HCT116 (cell line): ENCODE measurements around the gene SERPINB4. TPM values are rescaled to one million over a fixed set of nuclear protein-coding genes. Genes with fewer than 3 reads are reported as not detected.

Experiments
- ATAC-seq: fragments of 200-7000 bp; cut with Tn5 transposase; 2 replicates; pipeline ENCODE4 v1.9.1; 2020; ENCODE audit warnings: mild to moderate bottlenecking, moderate library complexity
- BruUV-seq: library from RNA; stranded (reverse); fragments of 400-500 nt; replicated peaks from 2 replicates; lab custom pipeline; 2021; lab: Mats Ljungman, UMichigan
- CTCF ChIA-PET: fragments of 300-600 bp; sonication (Branson Sonifier 250); formaldehyde crosslinking; loops from one replicate; lab custom pipeline; 2021; ENCODE audit warnings: antibody characterized with exemption; lab: Charles Lee
- POLR2A ChIA-PET: fragments of 300-600, 350-600 bp; sonication (Branson Sonifier 250); formaldehyde crosslinking; loops from one replicate; lab custom pipeline; 2021; ENCODE audit warnings: antibody characterized with exemption; lab: Charles Lee
- RAD21 ChIA-PET, 2 experiments: fragments of 300-600 bp; sonication (Branson Sonifier 250); formaldehyde crosslinking; loops; one replicate each; lab custom pipeline; 2023; ENCODE audit warnings: low total read pairs in 2 of 2; ENCODE audit not compliant: uncharacterized antibody in 2 of 2, unreplicated experiment in 2 of 2, low non-redundant PET in 1 of 2; lab: Charles Lee
- DNase-seq: peaks from one replicate; pipeline ENCODE4 v3.0.0-alpha.2; 2010; ENCODE audit warnings: low read depth, low spot score
- H2AFZ ChIP-seq: fragments of 200-600 bp; shearing (Covaris generic), sonication (generic); 2 replicates; pipeline ENCODE4 v1.6.1; 2017; ENCODE audit warnings: low read depth, mixed run types, mixed read lengths, antibody characterized with exemption, low read length; ENCODE audit not compliant: poor library complexity, severe bottlenecking
- H3K27ac ChIP-seq: 2 replicates; pipeline ENCODE4 v1.5.1; 2012; ENCODE audit warnings: low read depth, low read length
- H3K27me3 ChIP-seq: fragments of 200-600 bp; sonication (generic); 2 replicates; pipeline ENCODE4 v1.6.1; 2016; ENCODE audit warnings: mixed run types, low read length, mixed read lengths; ENCODE audit not compliant: insufficient read depth
- H3K36me3 ChIP-seq, 2 experiments: fragments of 200-500 bp in 1 of 2; fragments of 200-600 bp in 1 of 2; sonication (Bioruptor generic) in 1 of 2; sonication (generic) in 1 of 2; 2 replicates each; pipeline versions ENCODE4 v1.5.1 to v1.6.1; 2014 to 2016; ENCODE audit warnings: low read length in 2 of 2, inconsistent platforms in 1 of 2, mixed read lengths in 1 of 2, mixed run types in 1 of 2; ENCODE audit not compliant: insufficient read depth in 2 of 2, control insufficient read depth in 1 of 2
- H3K4me1 ChIP-seq, 2 experiments: fragments of 200-600 bp in 1 of 2; sonication (generic) in 1 of 2; 2 replicates each; pipeline versions ENCODE4 v1.5.1 to v1.6.1; 2012 to 2017; ENCODE audit warnings: low read length in 2 of 2, inconsistent platforms in 1 of 2, mild to moderate bottlenecking in 1 of 2, mixed read lengths in 1 of 2, mixed run types in 1 of 2, moderate library complexity in 1 of 2; ENCODE audit not compliant: insufficient read depth in 2 of 2, control insufficient read depth in 1 of 2
- H3K4me2 ChIP-seq: fragments of 200-600 bp; sonication (generic); 2 replicates; pipeline ENCODE4 v1.6.1; 2017; ENCODE audit warnings: mixed run types, low read length, mixed read lengths
- H3K4me3 ChIP-seq, 2 experiments: fragments of 200-600 bp in 1 of 2; sonication (generic) in 1 of 2; replicated peaks in 1 of 2; 2 replicates each; pipeline ENCODE4 v1.5.1; 2011 to 2016; ENCODE audit warnings: low read length in 2 of 2, control low read depth in 1 of 2, low read depth in 1 of 2, mild to moderate bottlenecking in 1 of 2, mixed read lengths in 1 of 2, mixed run types in 1 of 2
- H3K79me2 ChIP-seq: fragments of 200-600 bp; sonication (generic); 2 replicates; pipeline ENCODE4 v1.6.1; 2017; ENCODE audit warnings: mild to moderate bottlenecking, mixed run types, low read length, moderate library complexity, mixed read lengths; ENCODE audit not compliant: insufficient read depth
- H3K9ac ChIP-seq: fragments of 200-600 bp; sonication (generic); 2 replicates; pipeline ENCODE4 v1.6.1; 2016; ENCODE audit warnings: low read length, mixed read lengths
- H3K9me2 ChIP-seq: fragments of 200-600 bp; sonication (generic), shearing (Covaris generic); 2 replicates; pipeline ENCODE4 v1.6.1; 2017; ENCODE audit warnings: mixed run types, mild to moderate bottlenecking, moderate library complexity; ENCODE audit not compliant: insufficient read depth
- H3K9me3 ChIP-seq, 2 experiments: fragments of 200-500 bp in 1 of 2; fragments of 200-600 bp in 1 of 2; sonication (Bioruptor generic) in 1 of 2; sonication (generic) in 1 of 2; 2 replicates each; pipeline ENCODE4 v1.6.1; 2014 to 2017; ENCODE audit warnings: low read length in 2 of 2, mixed read lengths in 2 of 2, inconsistent platforms in 1 of 2, low read depth in 1 of 2, mild to moderate bottlenecking in 1 of 2, mixed run types in 1 of 2, moderate library complexity in 1 of 2; ENCODE audit not compliant: control insufficient read depth in 1 of 2, insufficient read depth in 1 of 2
- H4K20me1 ChIP-seq: fragments of 200-600 bp; sonication (generic), shearing (Covaris generic); 2 replicates; pipeline ENCODE4 v1.6.1; 2017; ENCODE audit warnings: mixed run types, mild to moderate bottlenecking, moderate library complexity; ENCODE audit not compliant: insufficient read depth
- CEBPB ChIP-seq: IDR thresholded peaks from 2 replicates; pipeline ENCODE4 v1.6.1; 2012; ENCODE audit warnings: low read depth
- ELF1 ChIP-seq: IDR thresholded peaks from 2 replicates; pipeline ENCODE4 v1.6.1; 2012; ENCODE audit warnings: low read depth, borderline replicate concordance
- FOSL1 ChIP-seq: IDR thresholded peaks from 2 replicates; pipeline ENCODE4 v1.6.1; 2012; ENCODE audit warnings: low read depth
- JUND ChIP-seq: IDR thresholded peaks from 2 replicates; pipeline ENCODE4 v1.6.1; 2012
- POLR2A ChIP-seq: IDR thresholded peaks from 2 replicates; pipeline ENCODE4 v1.7.0; 2011; ENCODE audit warnings: borderline replicate concordance; ENCODE audit not compliant: insufficient read depth, insufficient read length; ENCODE audit errors: extremely low read depth
- RAD21 ChIP-seq: IDR thresholded peaks from 2 replicates; pipeline ENCODE4 v1.6.1; 2012; ENCODE audit warnings: low read depth, mild to moderate bottlenecking
- REST ChIP-seq: IDR thresholded peaks from 2 replicates; pipeline ENCODE4 v1.6.1; 2012; ENCODE audit warnings: low read depth
- SP1 ChIP-seq: IDR thresholded peaks from 2 replicates; pipeline ENCODE4 v1.6.1; 2012; ENCODE audit warnings: low read depth
- ZNF274 ChIP-seq: fragments of 200-500 bp; sonication (Bioruptor generic); IDR thresholded peaks from 2 replicates; pipeline ENCODE4 v1.6.1; 2014; ENCODE audit warnings: mild to moderate bottlenecking, low read depth, low read length, inconsistent platforms
- intact Hi-C: fragments of 100-400 bp; cut with micrococcal nuclease; formaldehyde crosslinking; loops from 2 replicates; pipeline ENCODE4 v1.10.0; 2022
- total RNA-seq: library from RNA; stranded (reverse); gene quantifications from one replicate; pipeline ENCODE4 v1.2.1, GENCODE V29; 2021; ENCODE audit not compliant: unreplicated experiment

The SERPINB4 gene
- total RNA-seq, 1 experiment from 2014 or later, result not detected

- Histone ChIP-seq H2AFZ (no peak overlapping the region), H3K27ac (no peak overlapping the region), H3K4me3 (no peak overlapping the region), H3K4me2 (no peak overlapping the region), H3K9ac (no peak overlapping the region), H4K20me1 (no peaks in the 10 kb centered on the region), H3K9me2 (no peaks in the 10 kb centered on the region), H3K27me3 (no peaks in the 10 kb centered on the region), H3K4me1 (no peaks in the 10 kb centered on the region), H3K9me3 (no peaks in the 10 kb centered on the region), H3K79me2 (no peaks in the 10 kb centered on the region), H3K36me3 (no peaks in the 10 kb centered on the region)
- ChIA-PET RAD21 (no interaction called here), POLR2A (no interaction called here), CTCF (interaction anchor here (1.5 kb wide), 1 partner anchor 14 kb away, joined by 6 read pairs; no protein-coding TSS in a partner anchor)
- ATAC-seq (no peak), DNase-seq (no peak)
- BruUV-seq, result no TSS peak
- intact Hi-C loops, result no loop called here
- no peak for TF ChIP-seq CEBPB
- TF ChIP-seq ELF1, result no peak
- no peak for TF ChIP-seq SP1
- no peak for TF ChIP-seq ZNF274
- TF ChIP-seq POLR2A, result no peak
- no peak for TF ChIP-seq JUND
- TF ChIP-seq FOSL1, result no peak
- TF ChIP-seq RAD21, result no peak
- no peak for TF ChIP-seq REST
Measured at GRCh38 chr18:63592471-63592870, 51.6 kb downstream of the SERPINB4 start.
